ENCODE measurements around the gene IARS2. TPM values are rescaled to one million over a fixed set of nuclear protein-coding genes. Genes with fewer than 3 reads are reported as not detected.
A peak's percentile ranks its signal among the peaks of the same experiment; 100 is the strongest.
"Not testable (repeated sequence)": the region's sequence is repeated elsewhere in the genome, so short reads cannot be mapped to it uniquely, and the experiment has no call there.

Gene IARS2
- total RNA-seq, 1 experiment from 2014 or later = 73.9 TPM

DNA sequence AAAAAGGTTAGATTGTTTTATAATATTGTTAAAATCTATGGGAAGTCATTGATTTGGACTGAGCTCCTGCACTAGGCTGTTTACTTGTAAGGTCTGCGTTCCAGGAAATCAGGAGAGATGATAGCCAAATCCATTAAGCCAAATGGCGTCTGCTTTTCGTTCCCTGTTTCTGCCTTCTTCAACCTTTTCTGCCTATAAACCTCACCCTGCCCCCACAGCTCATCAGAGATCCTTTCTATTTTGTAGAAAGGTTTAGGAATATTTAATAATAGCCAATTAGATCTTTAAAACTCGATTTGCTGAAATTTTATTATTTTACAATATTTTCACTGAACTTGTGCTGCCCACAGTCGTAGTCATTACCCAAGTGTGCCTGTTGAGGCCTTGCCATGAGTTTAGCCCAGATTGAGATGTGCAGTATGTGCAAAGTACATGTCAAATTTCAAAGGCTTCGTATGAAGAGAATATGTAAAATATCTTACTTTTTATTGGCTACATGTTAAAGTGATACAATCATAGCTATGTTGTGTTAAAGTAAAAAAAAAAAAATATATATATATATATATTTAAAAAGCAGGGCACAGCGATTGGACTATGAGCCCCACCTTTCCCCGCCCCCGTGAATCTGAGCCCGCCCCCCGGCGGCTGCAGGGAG, 444 bp upstream of the IARS2 start:
- no peak overlapping the region for H3K27ac Mint-ChIP-seq
- no peak for ATAC-seq
- H3K27me3 Mint-ChIP-seq (ENCODE audit: low read depth) = no peaks in the 10 kb centered on the region
- no peak for DNase-seq (ENCODE audit: low spot score)
- H3K36me3 Mint-ChIP-seq = peaks cover 25% of the 10 kb centered on the region
- 0 out of 2 replicates have a peak overlapping the region, but pooled peaks have one; percentile 14 for H3K4me3 Mint-ChIP-seq
- TF ChIP-seq NR3C1 (CRISPR knock-in tag; conservative IDR thresholded peaks at IDR 0.05; ENCODE audit: low read depth) = no peak
- TF ChIP-seq, protein P1, sequence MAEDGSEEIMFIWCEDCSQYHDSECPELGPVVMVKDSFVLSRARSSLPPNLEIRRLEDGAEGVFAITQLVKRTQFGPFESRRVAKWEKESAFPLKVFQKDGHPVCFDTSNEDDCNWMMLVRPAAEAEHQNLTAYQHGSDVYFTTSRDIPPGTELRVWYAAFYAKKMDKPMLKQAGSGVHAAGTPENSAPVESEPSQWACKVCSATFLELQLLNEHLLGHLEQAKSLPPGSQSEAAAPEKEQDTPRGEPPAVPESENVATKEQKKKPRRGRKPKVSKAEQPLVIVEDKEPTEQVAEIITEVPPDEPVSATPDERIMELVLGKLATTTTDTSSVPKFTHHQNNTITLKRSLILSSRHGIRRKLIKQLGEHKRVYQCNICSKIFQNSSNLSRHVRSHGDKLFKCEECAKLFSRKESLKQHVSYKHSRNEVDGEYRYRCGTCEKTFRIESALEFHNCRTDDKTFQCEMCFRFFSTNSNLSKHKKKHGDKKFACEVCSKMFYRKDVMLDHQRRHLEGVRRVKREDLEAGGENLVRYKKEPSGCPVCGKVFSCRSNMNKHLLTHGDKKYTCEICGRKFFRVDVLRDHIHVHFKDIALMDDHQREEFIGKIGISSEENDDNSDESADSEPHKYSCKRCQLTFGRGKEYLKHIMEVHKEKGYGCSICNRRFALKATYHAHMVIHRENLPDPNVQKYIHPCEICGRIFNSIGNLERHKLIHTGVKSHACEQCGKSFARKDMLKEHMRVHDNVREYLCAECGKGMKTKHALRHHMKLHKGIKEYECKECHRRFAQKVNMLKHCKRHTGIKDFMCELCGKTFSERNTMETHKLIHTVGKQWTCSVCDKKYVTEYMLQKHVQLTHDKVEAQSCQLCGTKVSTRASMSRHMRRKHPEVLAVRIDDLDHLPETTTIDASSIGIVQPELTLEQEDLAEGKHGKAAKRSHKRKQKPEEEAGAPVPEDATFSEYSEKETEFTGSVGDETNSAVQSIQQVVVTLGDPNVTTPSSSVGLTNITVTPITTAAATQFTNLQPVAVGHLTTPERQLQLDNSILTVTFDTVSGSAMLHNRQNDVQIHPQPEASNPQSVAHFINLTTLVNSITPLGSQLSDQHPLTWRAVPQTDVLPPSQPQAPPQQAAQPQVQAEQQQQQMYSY (CRISPR knock-in tag; IDR thresholded peaks at IDR 0.05) = peak; percentile 92
- H3K9me3 Mint-ChIP-seq = no peaks in the 10 kb centered on the region
- H3K4me1 Mint-ChIP-seq = peaks cover 9% of the 10 kb centered on the region
- CTCF ChIA-PET = interaction anchor here (1.7 kb wide), 1 partner anchor 20 kb away, joined by 6 read pairs; no protein-coding TSS in a partner anchor
- POLR2A ChIA-PET = no interaction called here

DNA sequence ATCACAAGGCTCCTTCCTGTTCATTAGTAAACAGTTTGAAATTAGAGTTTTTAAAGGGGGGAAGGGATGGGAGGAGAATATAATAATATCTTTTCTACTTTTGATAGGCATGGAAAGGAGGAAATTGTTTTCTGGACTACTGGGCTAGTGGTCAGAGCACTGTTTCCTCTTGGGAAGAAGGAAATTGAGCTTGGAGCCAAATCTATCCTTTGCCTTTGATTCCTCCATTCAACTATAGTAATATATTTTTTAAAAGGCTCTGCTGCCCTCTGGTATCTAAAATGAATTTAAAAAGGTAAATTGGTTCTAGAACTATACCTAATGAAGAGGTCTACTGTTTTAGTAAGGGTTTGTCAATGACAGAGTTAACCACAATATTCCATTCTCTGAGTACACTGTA, 5.9 kb downstream of the IARS2 start:
- Mint-ChIP-seq H3K27me3 (ENCODE audit: low read depth) (no peaks in the 10 kb centered on the region), H3K9me3 (no peaks in the 10 kb centered on the region), H3K27ac (no peak overlapping the region), H3K36me3 (peaks cover 50% of the 10 kb centered on the region), H3K4me1 (peaks cover 7% of the 10 kb centered on the region), H3K4me3 (no peak overlapping the region)
- no peak for ATAC-seq
- no peak for DNase-seq (ENCODE audit: low spot score)
- CTCF ChIA-PET = interaction anchor here (0.6 to 1.1 kb wide), 3 partner anchors 10 to 109 kb away, joined by 3 to 6 read pairs (median 4); no protein-coding TSS in a partner anchor
- no peak for TF ChIP-seq KAT7 (CRISPR knock-in tag; IDR thresholded peaks at IDR 0.05; ENCODE audit: borderline replicate concordance)
- TF ChIP-seq ZNF121 (CRISPR knock-in tag; IDR thresholded peaks at IDR 0.05) = no peak
- no peak for TF ChIP-seq TEAD4 (CRISPR knock-in tag; IDR thresholded peaks at IDR 0.05)
- TF ChIP-seq ZNF317 (CRISPR knock-in tag; IDR thresholded peaks at IDR 0.05; ENCODE audit: borderline replicate concordance, low read depth) = no peak
- TF ChIP-seq SMAD4 (CRISPR knock-in tag; IDR thresholded peaks at IDR 0.05) = no peak
- TF ChIP-seq, protein P2, sequence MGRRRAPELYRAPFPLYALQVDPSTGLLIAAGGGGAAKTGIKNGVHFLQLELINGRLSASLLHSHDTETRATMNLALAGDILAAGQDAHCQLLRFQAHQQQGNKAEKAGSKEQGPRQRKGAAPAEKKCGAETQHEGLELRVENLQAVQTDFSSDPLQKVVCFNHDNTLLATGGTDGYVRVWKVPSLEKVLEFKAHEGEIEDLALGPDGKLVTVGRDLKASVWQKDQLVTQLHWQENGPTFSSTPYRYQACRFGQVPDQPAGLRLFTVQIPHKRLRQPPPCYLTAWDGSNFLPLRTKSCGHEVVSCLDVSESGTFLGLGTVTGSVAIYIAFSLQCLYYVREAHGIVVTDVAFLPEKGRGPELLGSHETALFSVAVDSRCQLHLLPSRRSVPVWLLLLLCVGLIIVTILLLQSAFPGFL (CRISPR knock-in tag; IDR thresholded peaks at IDR 0.05; ENCODE audit: borderline replicate concordance) = no peak
- TF ChIP-seq ZNF396 (CRISPR knock-in tag; IDR thresholded peaks at IDR 0.05; ENCODE audit: borderline replicate concordance) = no peak
- TF ChIP-seq ZNF138 (CRISPR knock-in tag; conservative IDR thresholded peaks at IDR 0.05) = no peak
- POLR2A ChIA-PET = no interaction called here

DNA sequence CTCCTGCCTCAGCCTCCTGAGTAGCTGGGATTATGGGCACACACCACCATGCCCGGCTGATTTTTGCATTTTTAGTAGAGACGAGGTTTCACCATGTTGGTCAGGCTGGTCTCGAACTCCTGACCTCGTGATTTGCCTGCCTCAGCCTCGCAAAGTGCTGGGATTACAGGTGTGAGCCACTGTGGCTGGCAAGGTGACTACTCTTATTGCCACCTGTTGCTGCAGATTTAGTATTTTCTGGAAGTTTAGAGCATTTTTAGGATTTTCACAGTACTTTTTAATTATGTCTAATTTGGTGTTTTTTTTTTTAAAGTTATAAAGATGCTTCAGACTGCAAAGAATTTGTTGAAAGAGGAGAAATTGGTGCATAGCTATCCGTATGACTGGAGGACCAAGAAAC, 16.5 kb downstream of the IARS2 start:
- ATAC-seq; POLR2A ChIA-PET; H3K27ac Mint-ChIP-seq; H3K27me3 Mint-ChIP-seq (ENCODE audit: low read depth); H3K4me3 Mint-ChIP-seq; CTCF ChIA-PET; H3K9me3 Mint-ChIP-seq; DNase-seq (ENCODE audit: low spot score); H3K4me1 Mint-ChIP-seq: not testable (repeated sequence)
- H3K36me3 Mint-ChIP-seq = peaks cover 60% of the 10 kb centered on the region

DNA sequence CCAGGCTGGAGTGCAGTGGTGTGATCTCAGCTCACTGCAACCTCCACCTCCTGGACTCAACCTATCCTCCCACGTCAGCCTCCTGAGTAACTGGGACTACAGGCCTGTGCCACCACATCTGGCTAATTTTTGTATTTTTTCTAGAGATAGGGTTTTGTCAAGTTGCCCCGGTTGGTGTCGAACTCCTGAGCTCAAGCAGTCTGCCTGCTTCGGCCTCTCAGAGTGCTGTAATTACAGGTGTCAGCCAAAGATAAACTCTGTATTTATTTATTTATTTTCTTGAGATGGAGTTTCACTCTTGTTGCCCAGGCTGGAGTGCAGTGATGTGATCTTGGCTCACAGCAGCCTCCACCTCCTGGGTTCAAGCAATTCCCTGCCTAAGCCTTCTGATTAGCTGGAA, 18.7 kb downstream of the IARS2 start:
- H3K9me3 Mint-ChIP-seq; DNase-seq (ENCODE audit: low spot score); POLR2A ChIA-PET; H3K27ac Mint-ChIP-seq; H3K4me1 Mint-ChIP-seq; H3K27me3 Mint-ChIP-seq (ENCODE audit: low read depth); H3K4me3 Mint-ChIP-seq; ATAC-seq: not testable (repeated sequence)
- peaks cover 47% of the 10 kb centered on the region for H3K36me3 Mint-ChIP-seq
- CTCF ChIA-PET = interaction anchor here (0.9 to 1.6 kb wide), 20 partner anchors 8 to 117 kb away, joined by 3 to 29 read pairs (median 4); partner anchors contain the start of genes BPNT1, EPRS1 and IARS2

Measured in WTC11 (cell line).